Measurements from ENCODE around the gene PRDM15. TPM values are rescaled to one million over a fixed set of nuclear protein-coding genes. Genes with fewer than 3 reads are reported as not detected.

PRDM15 gene
- total RNA-seq, 4 donors from 2014 or later: 4.7 to 9.2 (median 5.4) TPM

DNA sequence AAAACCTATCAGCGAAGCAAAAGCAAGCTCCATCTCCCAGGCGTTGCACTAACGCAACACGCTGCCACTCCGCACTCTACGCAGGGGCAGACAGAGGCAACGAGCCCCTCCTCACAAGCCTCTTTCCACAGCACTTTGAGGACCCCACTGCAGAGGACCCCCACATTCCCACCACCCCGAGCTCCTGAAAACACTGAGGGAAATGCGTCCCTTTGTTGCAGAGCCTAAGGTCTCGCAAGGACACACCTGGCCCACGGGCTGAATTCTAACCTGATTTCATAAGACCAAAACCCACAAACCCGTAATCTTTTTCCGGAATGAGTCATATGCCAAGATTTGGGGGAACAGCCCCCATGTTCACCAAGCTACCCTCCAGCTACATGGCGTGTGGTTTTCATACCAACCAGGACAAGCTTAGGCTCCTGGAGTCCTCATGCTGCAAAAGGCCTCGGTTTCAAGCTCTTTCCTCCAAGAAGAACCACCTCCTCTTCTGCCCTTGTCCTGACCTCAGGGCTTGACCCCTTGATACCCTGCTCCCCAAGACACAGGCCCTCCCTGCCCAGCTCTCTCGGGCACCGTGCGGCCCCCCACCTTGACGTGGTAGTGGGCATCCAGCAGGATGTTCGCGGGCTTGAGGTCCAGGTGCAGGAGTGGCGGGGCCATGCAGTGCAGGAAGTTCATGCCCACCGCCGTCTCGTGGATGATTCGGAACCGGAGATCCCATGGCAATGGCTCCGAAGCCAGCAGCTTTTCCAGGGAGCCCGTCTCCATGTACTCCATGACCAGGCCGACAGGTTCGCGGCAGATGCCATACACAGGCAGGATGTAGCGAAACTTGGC lies 123.0 kb downstream of the PRDM15 start:
- Histone ChIP-seq H3K36me3 (peaks cover 0 to 65% (median 0%) of the 10 kb centered on the region in 3 donors), H3K27me3 (peaks cover 0 to 24% (median 0%) of the 10 kb centered on the region in 4 donors), H3K4me3 (no peak overlapping the region), H3K27ac (no peak overlapping the region), H3K9me3 (no peaks in the 10 kb centered on the region), H3K4me1 (peaks cover 37 to 93% (median 54%) of the 10 kb centered on the region in 3 donors)
- TF ChIP-seq, protein P1, sequence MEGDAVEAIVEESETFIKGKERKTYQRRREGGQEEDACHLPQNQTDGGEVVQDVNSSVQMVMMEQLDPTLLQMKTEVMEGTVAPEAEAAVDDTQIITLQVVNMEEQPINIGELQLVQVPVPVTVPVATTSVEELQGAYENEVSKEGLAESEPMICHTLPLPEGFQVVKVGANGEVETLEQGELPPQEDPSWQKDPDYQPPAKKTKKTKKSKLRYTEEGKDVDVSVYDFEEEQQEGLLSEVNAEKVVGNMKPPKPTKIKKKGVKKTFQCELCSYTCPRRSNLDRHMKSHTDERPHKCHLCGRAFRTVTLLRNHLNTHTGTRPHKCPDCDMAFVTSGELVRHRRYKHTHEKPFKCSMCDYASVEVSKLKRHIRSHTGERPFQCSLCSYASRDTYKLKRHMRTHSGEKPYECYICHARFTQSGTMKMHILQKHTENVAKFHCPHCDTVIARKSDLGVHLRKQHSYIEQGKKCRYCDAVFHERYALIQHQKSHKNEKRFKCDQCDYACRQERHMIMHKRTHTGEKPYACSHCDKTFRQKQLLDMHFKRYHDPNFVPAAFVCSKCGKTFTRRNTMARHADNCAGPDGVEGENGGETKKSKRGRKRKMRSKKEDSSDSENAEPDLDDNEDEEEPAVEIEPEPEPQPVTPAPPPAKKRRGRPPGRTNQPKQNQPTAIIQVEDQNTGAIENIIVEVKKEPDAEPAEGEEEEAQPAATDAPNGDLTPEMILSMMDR (IDR thresholded peaks at IDR 0.05): no peak
- no peak for TF ChIP-seq POLR2A (IDR thresholded peaks at IDR 0.05)
- 84% methylated on average over 9 to 19 of the region's 33 CpGs for whole genome bisulfite sequencing, 2 donors
- intact Hi-C loops (cut with DNase I): no loop called here
- no peak for DNase-seq

DNA sequence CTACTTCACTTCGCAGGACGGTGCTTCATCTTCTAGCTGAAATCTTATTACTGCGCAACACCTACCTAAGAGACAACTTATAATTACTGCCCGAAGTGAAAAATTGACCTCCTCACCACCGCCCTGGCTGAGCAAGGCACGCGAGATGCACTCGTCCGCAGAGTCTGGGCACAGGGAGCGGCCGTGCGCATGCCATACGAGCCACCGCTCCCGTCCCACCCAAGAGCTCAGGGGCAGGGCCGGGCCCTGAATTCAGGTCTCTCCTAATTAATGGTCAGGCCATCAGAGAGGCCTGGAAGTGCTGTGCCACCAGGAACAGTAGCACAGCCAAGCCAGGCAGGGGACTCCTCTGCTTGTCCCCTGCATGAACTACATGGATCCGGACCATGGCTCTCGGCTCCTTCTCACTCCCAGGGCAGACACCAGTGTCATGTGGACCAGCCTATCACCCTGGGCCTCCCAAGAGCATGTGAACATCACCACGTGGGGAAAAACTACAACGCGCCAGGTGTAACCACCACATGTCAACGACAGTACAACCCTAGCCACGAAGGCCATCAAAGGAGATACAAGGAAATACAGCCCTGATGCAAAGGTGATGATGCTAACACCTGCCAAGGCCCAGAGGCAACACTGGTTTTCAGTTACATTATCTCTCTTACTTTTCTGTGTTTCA lies 123.7 kb downstream of the PRDM15 start:
- Histone ChIP-seq H3K4me3 (no peak overlapping the region), H3K9me3 (no peaks in the 10 kb centered on the region), H3K27ac (peak overlapping the region in 2 of 4 donors; percentile 85 to 89), H3K27me3 (peaks cover 0 to 16% (median 0%) of the 10 kb centered on the region in 4 donors), H3K36me3 (peaks cover 0 to 65% (median 0%) of the 10 kb centered on the region in 3 donors), H3K4me1 (peaks cover 37 to 93% (median 54%) of the 10 kb centered on the region in 3 donors)
- no peak for TF ChIP-seq POLR2A (IDR thresholded peaks at IDR 0.05)
- TF ChIP-seq, protein P1 (IDR thresholded peaks at IDR 0.05): no peak
- WGBS, 2 donors: 76 to 81% methylated on average over 7 to 18 of the region's 23 CpGs
- no peak for DNase-seq
- intact Hi-C loops (cut with DNase I): no loop called here

DNA sequence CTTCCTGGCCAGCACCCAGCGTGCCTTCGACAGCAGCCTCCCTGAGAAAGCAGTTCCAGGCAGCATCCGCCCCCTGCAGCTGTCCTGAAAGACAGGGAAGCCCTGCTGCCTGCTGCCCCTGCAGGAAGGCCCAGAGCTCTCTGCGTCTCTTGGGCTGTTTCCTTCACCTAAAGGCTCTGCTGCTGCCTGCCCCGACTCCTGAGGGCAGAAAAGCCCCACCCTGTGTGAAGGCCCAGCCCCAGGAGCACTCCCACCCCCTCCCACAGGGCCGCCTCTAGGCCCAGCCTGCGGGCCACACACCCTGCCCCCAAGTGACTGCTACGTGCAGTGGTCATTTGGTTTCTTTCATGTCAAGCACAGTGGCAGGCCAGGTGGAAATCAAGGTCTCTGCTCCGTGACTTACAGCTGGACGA lies 124.7 kb downstream of the PRDM15 start:
- peaks cover 0 to 65% (median 0%) of the 10 kb centered on the region in 3 donors for H3K36me3 ChIP-seq
- H3K4me1 ChIP-seq: peaks cover 36 to 93% (median 57%) of the 10 kb centered on the region in 3 donors
- H3K27ac ChIP-seq: peak overlapping the region; percentile 42 to 89 (median 69)
- H3K9me3 ChIP-seq: no peaks in the 10 kb centered on the region
- DNase-seq: no peak
- intact Hi-C loops (cut with DNase I): no loop called here
- no peak overlapping the region for H3K4me3 ChIP-seq
- TF ChIP-seq, protein P1 (IDR thresholded peaks at IDR 0.05): no peak
- no peak for TF ChIP-seq POLR2A (IDR thresholded peaks at IDR 0.05)
- peaks cover 0 to 7% (median 0%) of the 10 kb centered on the region in 4 donors for H3K27me3 ChIP-seq
- 26 to 47% methylated on average over 2 to 3 of the region's 10 CpGs for WGBS, 2 donors

DNA sequence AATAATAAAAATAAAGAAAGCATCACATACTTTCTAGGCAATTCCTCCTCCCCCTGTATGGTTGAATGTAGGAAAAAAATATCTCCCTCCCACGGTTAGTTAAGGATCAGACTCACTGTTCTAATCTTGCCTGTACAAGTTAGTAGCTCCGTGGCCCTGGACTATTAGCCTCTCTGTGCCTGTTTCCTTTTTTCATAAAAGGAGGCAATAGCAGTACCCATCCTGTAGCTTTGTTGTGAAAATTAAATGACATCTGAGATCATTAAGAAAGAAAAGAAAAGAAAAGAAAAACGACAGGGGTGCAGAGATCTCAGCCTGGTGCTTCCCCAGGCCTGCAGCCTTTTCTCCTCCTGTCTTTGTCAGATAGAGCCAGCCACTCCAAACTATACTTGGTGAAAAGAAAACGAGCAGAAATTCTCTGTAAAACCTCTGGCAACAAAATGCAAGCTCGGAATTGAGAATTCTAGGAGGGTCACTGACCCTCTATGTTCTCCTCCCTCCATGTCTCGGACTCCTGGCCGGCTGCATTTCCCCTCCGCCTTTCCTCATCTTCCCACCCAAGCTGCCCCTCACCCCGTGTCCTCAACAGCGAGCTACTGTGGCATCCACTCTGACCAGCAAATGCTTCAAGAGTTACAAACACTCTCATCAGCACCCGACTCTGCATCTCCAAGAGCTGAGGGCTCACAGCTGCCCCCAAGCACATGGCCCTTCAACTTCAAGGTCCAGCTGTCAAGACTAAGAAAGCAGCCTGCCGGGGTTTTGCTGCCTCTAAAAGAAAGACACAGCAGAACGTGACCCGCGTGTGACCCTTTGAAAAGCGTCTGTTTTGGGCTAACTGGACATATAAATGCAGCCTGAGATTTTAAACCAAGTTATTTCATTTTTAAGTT lies 125.9 kb downstream of the PRDM15 start:
- 56 to 59% methylated on average over 16 of the region's 16 CpGs for WGBS, 2 donors
- Histone ChIP-seq H3K4me3 (no peak overlapping the region), H3K36me3 (peaks cover 0 to 69% (median 0%) of the 10 kb centered on the region in 3 donors), H3K27ac (peak overlapping the region in 3 of 4 donors; percentile 85 to 94 (median 89)), H3K27me3 (no peaks in the 10 kb centered on the region), H3K4me1 (peaks cover 36 to 93% (median 54%) of the 10 kb centered on the region in 3 donors), H3K9me3 (no peaks in the 10 kb centered on the region)
- DNase-seq: no peak
- no peak for TF ChIP-seq POLR2A (IDR thresholded peaks at IDR 0.05)
- TF ChIP-seq, protein P1 (IDR thresholded peaks at IDR 0.05): no peak
- intact Hi-C loops (cut with DNase I): no loop called here

Data from esophagus squamous epithelium (tissue), 5 donors.